WTC11 (cell line): ENCODE data around the gene OR10G3. TPM values are rescaled to one million over a fixed set of nuclear protein-coding genes. Genes with fewer than 3 reads are reported as not detected.
A peak's percentile ranks its signal among the peaks of the same experiment; 100 is the strongest.
"Not testable (repeated sequence)": the region's sequence is repeated elsewhere in the genome, so short reads cannot be mapped to it uniquely, and the experiment has no call there.

Source experiments
- ATAC-seq: fragments of 200-7000 bp; cut with Tn5 transposase; 2 replicates; pipeline ENCODE4 v1.10.0; 2021; ENCODE audit warnings: mild to moderate bottlenecking, moderate library complexity
- CTCF ChIA-PET: fragments of 300-600 bp; sonication (Branson Sonifier 250); formaldehyde crosslinking; loops from one replicate; lab custom pipeline; 2021; ENCODE audit warnings: antibody characterized with exemption; lab: Charles Lee
- POLR2A ChIA-PET: fragments of 350-600 bp; sonication (Branson Sonifier 250); formaldehyde crosslinking; loops from one replicate; lab custom pipeline; 2021; ENCODE audit warnings: antibody characterized with exemption; lab: Charles Lee
- DNase-seq: peaks from one replicate; pipeline ENCODE4 v3.0.0; 2021; ENCODE audit warnings: low spot score
- H3K27ac Mint-ChIP-seq: 2 replicates; pipeline ENCODE4 v1.8.0; 2021; ENCODE audit warnings: mixed read lengths
- H3K27me3 Mint-ChIP-seq: 2 replicates; pipeline ENCODE4 v1.8.0; 2021; ENCODE audit warnings: low read depth, mild to moderate bottlenecking, moderate library complexity, mixed read lengths
- H3K36me3 Mint-ChIP-seq: 2 replicates; pipeline ENCODE4 v1.8.0; 2021; ENCODE audit warnings: mixed read lengths
- H3K4me1 Mint-ChIP-seq: 2 replicates; pipeline ENCODE4 v1.8.0; 2022; ENCODE audit warnings: mixed read lengths
- H3K4me3 Mint-ChIP-seq: 2 replicates; pipeline ENCODE4 v1.8.0; 2021; ENCODE audit warnings: mild to moderate bottlenecking, moderate library complexity, mixed read lengths
- H3K9me3 Mint-ChIP-seq: 2 replicates; pipeline ENCODE4 v1.8.0; 2021; ENCODE audit warnings: mixed read lengths
- ATF1 ChIP-seq: sonication (generic); formaldehyde crosslinking; IDR thresholded peaks from 2 replicates; pipeline ENCODE4 v1.8.1; 2023; ENCODE audit warnings: mild to moderate bottlenecking, moderate library complexity, missing genetic modification reagents
- CBFB ChIP-seq: sonication (generic); formaldehyde crosslinking; IDR thresholded peaks from 2 replicates; pipeline ENCODE4 v1.8.1; 2022; ENCODE audit warnings: mild to moderate bottlenecking, low read depth, missing genetic modification reagents
- ELF4 ChIP-seq: sonication (generic); formaldehyde crosslinking; IDR thresholded peaks from 2 replicates; pipeline ENCODE4 v1.8.1; 2022; ENCODE audit warnings: low read depth, mild to moderate bottlenecking, moderate library complexity, missing genetic modification reagents
- ESRRA ChIP-seq: sonication (generic); formaldehyde crosslinking; IDR thresholded peaks from 2 replicates; pipeline ENCODE4 v1.8.1; 2022; ENCODE audit warnings: mild to moderate bottlenecking, missing genetic modification reagents, borderline replicate concordance
- GRHL2 ChIP-seq: fragments of 250-450 bp; sonication (Bioruptor Pico); IDR thresholded peaks from 2 replicates; pipeline ENCODE4 v1.8.0; 2022; ENCODE audit warnings: mild to moderate bottlenecking, moderate library complexity; ENCODE audit not compliant: insufficient replicate concordance, severe bottlenecking
- GTF2I ChIP-seq: fragments of 250-450 bp; sonication (Bioruptor Pico); conservative IDR thresholded peaks from 2 replicates; pipeline ENCODE4 v1.4.0; 2021; ENCODE audit warnings: mild to moderate bottlenecking
- JUN ChIP-seq: sonication (generic); formaldehyde crosslinking; IDR thresholded peaks from 2 replicates; pipeline ENCODE4 v1.8.0; 2023; ENCODE audit warnings: mild to moderate bottlenecking, missing genetic modification reagents
- MYBL2 ChIP-seq: sonication (generic); formaldehyde crosslinking; IDR thresholded peaks from 2 replicates; pipeline ENCODE4 v1.8.1; 2023; ENCODE audit warnings: mild to moderate bottlenecking, moderate library complexity, missing genetic modification reagents
- NFATC4 ChIP-seq: fragments of 250-450 bp; sonication (Bioruptor Pico); IDR thresholded peaks from 2 replicates; pipeline ENCODE4 v1.9.0; 2021; ENCODE audit warnings: mild to moderate bottlenecking
- NR2C2 ChIP-seq: sonication (generic); formaldehyde crosslinking; IDR thresholded peaks from 2 replicates; pipeline ENCODE4 v1.8.0; 2022; ENCODE audit warnings: mild to moderate bottlenecking, missing genetic modification reagents
- NR3C1 ChIP-seq: sonication (generic); formaldehyde crosslinking; conservative IDR thresholded peaks from 2 replicates; pipeline ENCODE4 v1.8.1; 2023; ENCODE audit warnings: low read depth, mild to moderate bottlenecking, missing genetic modification reagents
- SOX15 ChIP-seq: fragments of 250-450 bp; sonication (Bioruptor Pico); IDR thresholded peaks from 2 replicates; pipeline ENCODE4 v1.9.0; 2021; ENCODE audit warnings: mild to moderate bottlenecking
- TEAD4 ChIP-seq: sonication (generic); formaldehyde crosslinking; IDR thresholded peaks from 2 replicates; pipeline ENCODE4 v1.8.0; 2022; ENCODE audit warnings: mild to moderate bottlenecking, missing genetic modification reagents
- ZNF671 ChIP-seq: fragments of 250-450 bp; sonication (Bioruptor Pico); IDR thresholded peaks from 2 replicates; pipeline ENCODE4 v1.8.0; 2021; ENCODE audit warnings: mild to moderate bottlenecking
- total RNA-seq: library from RNA; stranded (reverse); gene quantifications from 3 replicates; pipeline ENCODE4 v1.2.3, GENCODE V29; 2021
- TF ChIP-seq, protein P1 (sequence below): sonication (generic); formaldehyde crosslinking; IDR thresholded peaks from 2 replicates; pipeline ENCODE4 v1.8.1; 2023; ENCODE audit warnings: mild to moderate bottlenecking, moderate library complexity, missing genetic modification reagents
- TF ChIP-seq, protein P2 (sequence below): fragments of 200-600 bp; IDR thresholded peaks from 2 replicates; pipeline ENCODE4 v1.8.0; 2022; ENCODE audit warnings: antibody characterized with exemption
- TF ChIP-seq, protein P3 (sequence below): sonication (generic); formaldehyde crosslinking; IDR thresholded peaks from 2 replicates; pipeline ENCODE4 v1.8.1; 2023; ENCODE audit warnings: mild to moderate bottlenecking, missing genetic modification reagents, moderate library complexity
- TF ChIP-seq, protein P4 (sequence below): sonication (generic); formaldehyde crosslinking; IDR thresholded peaks from 2 replicates; pipeline ENCODE4 v1.8.0; 2022; ENCODE audit warnings: mild to moderate bottlenecking, missing genetic modification reagents
- TF ChIP-seq, protein P5 (sequence below): fragments of 250-450 bp; sonication (Bioruptor Pico); IDR thresholded peaks from 2 replicates; pipeline ENCODE4 v1.8.0; 2021; ENCODE audit warnings: mild to moderate bottlenecking
- TF ChIP-seq, protein P6 (sequence below): sonication (generic); formaldehyde crosslinking; IDR thresholded peaks from 2 replicates; pipeline ENCODE4 v1.8.0; 2022; ENCODE audit warnings: mild to moderate bottlenecking, missing genetic modification reagents
- TF ChIP-seq, protein P7 (sequence below): sonication (generic); formaldehyde crosslinking; IDR thresholded peaks from 2 replicates; pipeline ENCODE4 v1.8.1; 2023; ENCODE audit warnings: mild to moderate bottlenecking, missing genetic modification reagents, borderline replicate concordance
- TF ChIP-seq, protein P8 (sequence below): sonication (generic); formaldehyde crosslinking; IDR thresholded peaks from 2 replicates; pipeline ENCODE4 v1.8.1; 2023; ENCODE audit warnings: mild to moderate bottlenecking, missing genetic modification reagents, moderate library complexity

The OR10G3 gene
- total RNA-seq, 1 experiment from 2014 or later = not detected

DNA sequence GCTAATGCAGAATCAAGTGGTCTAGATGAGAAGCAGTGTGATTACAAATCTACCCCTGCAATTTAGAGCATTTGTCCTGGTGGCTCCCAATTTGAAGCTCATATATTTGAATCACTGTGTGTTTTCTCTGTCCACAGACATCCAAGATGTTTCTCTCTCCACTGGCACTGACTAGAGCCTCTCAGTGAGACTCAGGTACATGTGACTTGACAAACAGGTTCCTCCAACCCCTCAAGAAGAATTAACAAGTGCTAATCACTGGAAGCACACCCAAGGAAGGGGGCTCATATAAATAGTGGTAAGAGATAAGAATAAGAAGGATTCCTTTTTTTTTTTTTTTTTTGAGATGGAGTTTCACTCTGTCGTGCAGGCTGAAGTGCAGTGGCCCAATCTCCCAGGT lies 34.4 kb upstream of the OR10G3 start:
- POLR2A ChIA-PET = no interaction called here
- no peaks in the 10 kb centered on the region for H3K27me3 Mint-ChIP-seq
- TF ChIP-seq CBFB (CRISPR knock-in tag) = no peak
- TF ChIP-seq GRHL2 = no peak
- TF ChIP-seq, protein P1, sequence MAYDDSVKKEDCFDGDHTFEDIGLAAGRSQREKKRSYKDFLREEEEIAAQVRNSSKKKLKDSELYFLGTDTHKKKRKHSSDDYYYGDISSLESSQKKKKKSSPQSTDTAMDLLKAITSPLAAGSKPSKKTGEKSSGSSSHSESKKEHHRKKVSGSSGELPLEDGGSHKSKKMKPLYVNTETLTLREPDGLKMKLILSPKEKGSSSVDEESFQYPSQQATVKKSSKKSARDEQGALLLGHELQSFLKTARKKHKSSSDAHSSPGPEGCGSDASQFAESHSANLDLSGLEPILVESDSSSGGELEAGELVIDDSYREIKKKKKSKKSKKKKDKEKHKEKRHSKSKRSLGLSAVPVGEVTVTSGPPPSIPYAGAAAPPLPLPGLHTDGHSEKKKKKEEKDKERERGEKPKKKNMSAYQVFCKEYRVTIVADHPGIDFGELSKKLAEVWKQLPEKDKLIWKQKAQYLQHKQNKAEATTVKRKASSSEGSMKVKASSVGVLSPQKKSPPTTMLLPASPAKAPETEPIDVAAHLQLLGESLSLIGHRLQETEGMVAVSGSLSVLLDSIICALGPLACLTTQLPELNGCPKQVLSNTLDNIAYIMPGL (CRISPR knock-in tag) = no peak
- TF ChIP-seq, protein P2, sequence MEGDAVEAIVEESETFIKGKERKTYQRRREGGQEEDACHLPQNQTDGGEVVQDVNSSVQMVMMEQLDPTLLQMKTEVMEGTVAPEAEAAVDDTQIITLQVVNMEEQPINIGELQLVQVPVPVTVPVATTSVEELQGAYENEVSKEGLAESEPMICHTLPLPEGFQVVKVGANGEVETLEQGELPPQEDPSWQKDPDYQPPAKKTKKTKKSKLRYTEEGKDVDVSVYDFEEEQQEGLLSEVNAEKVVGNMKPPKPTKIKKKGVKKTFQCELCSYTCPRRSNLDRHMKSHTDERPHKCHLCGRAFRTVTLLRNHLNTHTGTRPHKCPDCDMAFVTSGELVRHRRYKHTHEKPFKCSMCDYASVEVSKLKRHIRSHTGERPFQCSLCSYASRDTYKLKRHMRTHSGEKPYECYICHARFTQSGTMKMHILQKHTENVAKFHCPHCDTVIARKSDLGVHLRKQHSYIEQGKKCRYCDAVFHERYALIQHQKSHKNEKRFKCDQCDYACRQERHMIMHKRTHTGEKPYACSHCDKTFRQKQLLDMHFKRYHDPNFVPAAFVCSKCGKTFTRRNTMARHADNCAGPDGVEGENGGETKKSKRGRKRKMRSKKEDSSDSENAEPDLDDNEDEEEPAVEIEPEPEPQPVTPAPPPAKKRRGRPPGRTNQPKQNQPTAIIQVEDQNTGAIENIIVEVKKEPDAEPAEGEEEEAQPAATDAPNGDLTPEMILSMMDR = no peak
- TF ChIP-seq, protein P3, sequence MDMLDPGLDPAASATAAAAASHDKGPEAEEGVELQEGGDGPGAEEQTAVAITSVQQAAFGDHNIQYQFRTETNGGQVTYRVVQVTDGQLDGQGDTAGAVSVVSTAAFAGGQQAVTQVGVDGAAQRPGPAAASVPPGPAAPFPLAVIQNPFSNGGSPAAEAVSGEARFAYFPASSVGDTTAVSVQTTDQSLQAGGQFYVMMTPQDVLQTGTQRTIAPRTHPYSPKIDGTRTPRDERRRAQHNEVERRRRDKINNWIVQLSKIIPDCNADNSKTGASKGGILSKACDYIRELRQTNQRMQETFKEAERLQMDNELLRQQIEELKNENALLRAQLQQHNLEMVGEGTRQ (CRISPR knock-in tag) = peak; percentile 16; the same call in 1 of the 2 replicates
- DNase-seq (no peak), ATAC-seq (no peak)
- peaks cover 25% of the 10 kb centered on the region for H3K4me1 Mint-ChIP-seq
- H3K36me3 Mint-ChIP-seq = no peaks in the 10 kb centered on the region
- H3K27ac Mint-ChIP-seq = peak overlapping the region; percentile 25; the same call in 1 of the 2 replicates
- no peak overlapping the region for H3K4me3 Mint-ChIP-seq
- H3K9me3 Mint-ChIP-seq = peaks cover 7% of the 10 kb centered on the region
- CTCF ChIA-PET = interaction anchor here (0.7 to 0.8 kb wide), 3 partner anchors 38 to 893 kb away, joined by 3 to 4 read pairs (median 3); no protein-coding TSS in a partner anchor

DNA sequence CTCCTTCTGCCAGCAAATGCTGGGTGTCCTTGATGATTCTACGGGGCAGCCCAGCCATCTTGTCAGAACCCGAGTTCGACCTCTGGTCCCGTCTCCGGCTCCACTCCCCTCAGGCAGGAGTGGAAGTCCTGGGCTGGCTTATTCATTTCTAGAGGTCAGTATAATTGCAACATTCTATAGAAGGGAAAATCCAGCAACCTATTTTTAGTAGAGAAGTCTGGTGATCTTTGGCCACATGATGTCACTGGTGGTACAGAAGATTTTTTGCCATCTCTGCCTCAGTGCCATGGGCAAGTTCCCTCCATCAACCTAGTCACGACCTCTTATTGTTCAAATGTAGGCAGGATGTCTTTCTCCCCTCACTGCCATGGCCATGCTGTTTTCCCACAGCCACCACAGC lies 32.4 kb upstream of the OR10G3 start:
- Mint-ChIP-seq H3K27me3 (no peaks in the 10 kb centered on the region), H3K36me3 (no peaks in the 10 kb centered on the region), H3K4me1 (peaks cover 16% of the 10 kb centered on the region), H3K4me3 (no peak overlapping the region), H3K9me3 (peaks cover 7% of the 10 kb centered on the region), H3K27ac (no peak overlapping the region)
- TF ChIP-seq, protein P3 (CRISPR knock-in tag) = no peak
- no peak for TF ChIP-seq MYBL2
- TF ChIP-seq ZNF671 (CRISPR knock-in tag) = no peak
- TF ChIP-seq, protein P4, sequence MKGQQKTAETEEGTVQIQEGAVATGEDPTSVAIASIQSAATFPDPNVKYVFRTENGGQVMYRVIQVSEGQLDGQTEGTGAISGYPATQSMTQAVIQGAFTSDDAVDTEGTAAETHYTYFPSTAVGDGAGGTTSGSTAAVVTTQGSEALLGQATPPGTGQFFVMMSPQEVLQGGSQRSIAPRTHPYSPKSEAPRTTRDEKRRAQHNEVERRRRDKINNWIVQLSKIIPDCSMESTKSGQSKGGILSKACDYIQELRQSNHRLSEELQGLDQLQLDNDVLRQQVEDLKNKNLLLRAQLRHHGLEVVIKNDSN (CRISPR knock-in tag) = no peak
- no peak for TF ChIP-seq TEAD4
- TF ChIP-seq, protein P5, sequence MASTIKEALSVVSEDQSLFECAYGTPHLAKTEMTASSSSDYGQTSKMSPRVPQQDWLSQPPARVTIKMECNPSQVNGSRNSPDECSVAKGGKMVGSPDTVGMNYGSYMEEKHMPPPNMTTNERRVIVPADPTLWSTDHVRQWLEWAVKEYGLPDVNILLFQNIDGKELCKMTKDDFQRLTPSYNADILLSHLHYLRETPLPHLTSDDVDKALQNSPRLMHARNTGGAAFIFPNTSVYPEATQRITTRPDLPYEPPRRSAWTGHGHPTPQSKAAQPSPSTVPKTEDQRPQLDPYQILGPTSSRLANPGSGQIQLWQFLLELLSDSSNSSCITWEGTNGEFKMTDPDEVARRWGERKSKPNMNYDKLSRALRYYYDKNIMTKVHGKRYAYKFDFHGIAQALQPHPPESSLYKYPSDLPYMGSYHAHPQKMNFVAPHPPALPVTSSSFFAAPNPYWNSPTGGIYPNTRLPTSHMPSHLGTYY (CRISPR knock-in tag) = no peak
- TF ChIP-seq ESRRA (CRISPR knock-in tag) = no peak
- no peak for TF ChIP-seq GTF2I
- no peak for TF ChIP-seq ATF1 (CRISPR knock-in tag)
- TF ChIP-seq JUN = no peak
- TF ChIP-seq SOX15 (CRISPR knock-in tag) = no peak
- no peak for TF ChIP-seq NFATC4 (CRISPR knock-in tag)
- TF ChIP-seq, protein P6, sequence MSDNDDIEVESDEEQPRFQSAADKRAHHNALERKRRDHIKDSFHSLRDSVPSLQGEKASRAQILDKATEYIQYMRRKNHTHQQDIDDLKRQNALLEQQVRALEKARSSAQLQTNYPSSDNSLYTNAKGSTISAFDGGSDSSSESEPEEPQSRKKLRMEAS (CRISPR knock-in tag) = no peak
- TF ChIP-seq NR2C2 (CRISPR knock-in tag) = no peak
- TF ChIP-seq, protein P7, sequence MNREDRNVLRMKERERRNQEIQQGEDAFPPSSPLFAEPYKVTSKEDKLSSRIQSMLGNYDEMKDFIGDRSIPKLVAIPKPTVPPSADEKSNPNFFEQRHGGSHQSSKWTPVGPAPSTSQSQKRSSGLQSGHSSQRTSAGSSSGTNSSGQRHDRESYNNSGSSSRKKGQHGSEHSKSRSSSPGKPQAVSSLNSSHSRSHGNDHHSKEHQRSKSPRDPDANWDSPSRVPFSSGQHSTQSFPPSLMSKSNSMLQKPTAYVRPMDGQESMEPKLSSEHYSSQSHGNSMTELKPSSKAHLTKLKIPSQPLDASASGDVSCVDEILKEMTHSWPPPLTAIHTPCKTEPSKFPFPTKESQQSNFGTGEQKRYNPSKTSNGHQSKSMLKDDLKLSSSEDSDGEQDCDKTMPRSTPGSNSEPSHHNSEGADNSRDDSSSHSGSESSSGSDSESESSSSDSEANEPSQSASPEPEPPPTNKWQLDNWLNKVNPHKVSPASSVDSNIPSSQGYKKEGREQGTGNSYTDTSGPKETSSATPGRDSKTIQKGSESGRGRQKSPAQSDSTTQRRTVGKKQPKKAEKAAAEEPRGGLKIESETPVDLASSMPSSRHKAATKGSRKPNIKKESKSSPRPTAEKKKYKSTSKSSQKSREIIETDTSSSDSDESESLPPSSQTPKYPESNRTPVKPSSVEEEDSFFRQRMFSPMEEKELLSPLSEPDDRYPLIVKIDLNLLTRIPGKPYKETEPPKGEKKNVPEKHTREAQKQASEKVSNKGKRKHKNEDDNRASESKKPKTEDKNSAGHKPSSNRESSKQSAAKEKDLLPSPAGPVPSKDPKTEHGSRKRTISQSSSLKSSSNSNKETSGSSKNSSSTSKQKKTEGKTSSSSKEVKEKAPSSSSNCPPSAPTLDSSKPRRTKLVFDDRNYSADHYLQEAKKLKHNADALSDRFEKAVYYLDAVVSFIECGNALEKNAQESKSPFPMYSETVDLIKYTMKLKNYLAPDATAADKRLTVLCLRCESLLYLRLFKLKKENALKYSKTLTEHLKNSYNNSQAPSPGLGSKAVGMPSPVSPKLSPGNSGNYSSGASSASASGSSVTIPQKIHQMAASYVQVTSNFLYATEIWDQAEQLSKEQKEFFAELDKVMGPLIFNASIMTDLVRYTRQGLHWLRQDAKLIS (CRISPR knock-in tag) = no peak
- TF ChIP-seq NR3C1 = no peak
- TF ChIP-seq, protein P8, sequence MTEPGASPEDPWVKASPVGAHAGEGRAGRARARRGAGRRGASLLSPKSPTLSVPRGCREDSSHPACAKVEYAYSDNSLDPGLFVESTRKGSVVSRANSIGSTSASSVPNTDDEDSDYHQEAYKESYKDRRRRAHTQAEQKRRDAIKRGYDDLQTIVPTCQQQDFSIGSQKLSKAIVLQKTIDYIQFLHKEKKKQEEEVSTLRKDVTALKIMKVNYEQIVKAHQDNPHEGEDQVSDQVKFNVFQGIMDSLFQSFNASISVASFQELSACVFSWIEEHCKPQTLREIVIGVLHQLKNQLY (CRISPR knock-in tag) = no peak
- TF ChIP-seq ELF4 (CRISPR knock-in tag) = no peak
- TF ChIP-seq GRHL2 = no peak
- ChIA-PET POLR2A (no interaction called here), CTCF (no interaction called here)
- DNase-seq = no peak
- peak; percentile 32; the same call in 1 of the 2 replicates for ATAC-seq

DNA sequence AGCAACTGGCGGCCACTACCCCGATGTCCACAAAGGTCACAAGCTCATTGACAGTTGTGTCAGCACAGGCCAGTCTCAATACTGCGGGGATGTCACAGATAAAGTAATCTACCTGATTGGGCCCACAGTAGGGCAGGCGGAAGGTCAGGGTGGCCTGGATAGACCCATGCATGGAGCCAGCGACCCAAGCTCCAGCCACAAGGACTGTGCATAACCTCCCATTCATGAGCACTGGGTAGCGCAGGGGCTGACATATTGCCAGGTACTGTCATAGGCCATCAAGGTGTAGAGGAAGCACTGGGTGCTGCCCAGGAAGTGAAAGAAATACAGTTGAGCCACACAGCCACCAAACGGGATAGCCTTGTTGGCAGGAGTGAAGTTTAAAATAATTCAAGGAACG lies 22.3 kb upstream of the OR10G3 start:
- POLR2A ChIA-PET, ATAC-seq, H3K4me3 Mint-ChIP-seq, H3K27ac Mint-ChIP-seq, H3K27me3 Mint-ChIP-seq, H3K9me3 Mint-ChIP-seq, H3K36me3 Mint-ChIP-seq, CTCF ChIA-PET, DNase-seq, H3K4me1 Mint-ChIP-seq: not testable (repeated sequence)
